Measurements from ENCODE around the gene NFIB. TPM values are rescaled to one million over a fixed set of nuclear protein-coding genes. Genes with fewer than 3 reads are reported as not detected.

Gene NFIB
- total RNA-seq, 2 experiments from 2014 or later: 13.7 to 25.1 TPM

DNA sequence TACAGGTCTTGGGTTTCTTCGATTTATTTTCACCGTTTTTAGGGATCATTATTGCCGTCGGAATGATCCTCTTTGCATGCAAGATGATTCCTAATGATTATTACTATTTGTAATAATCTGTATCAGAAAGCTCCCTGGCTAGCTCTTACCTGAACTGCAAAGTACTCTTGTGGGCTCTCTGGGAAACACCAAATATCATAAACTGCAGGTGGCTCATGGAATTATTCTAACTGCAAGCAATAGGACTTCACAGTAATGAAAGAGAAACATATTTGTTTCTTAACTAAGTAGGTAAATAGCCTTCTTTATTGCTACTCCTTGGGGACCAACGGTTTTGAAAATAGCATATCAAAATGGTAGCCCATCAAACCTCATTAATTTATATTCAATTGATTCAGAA, 219.4 kb downstream of the NFIB start:
- no peak for DNase-seq (ENCODE audit: low spot score)
- no TSS peak for BruUV-seq (replicated peaks)
- POLR2A ChIA-PET: no interaction called here
- Histone ChIP-seq H3K4me2 (ENCODE audit: low read length) (no peak overlapping the region), H3K27ac (ENCODE audit: low read depth, low read length, poor library complexity, severe bottlenecking) (no peak overlapping the region), H3K4me3 (ENCODE audit: low read depth, low read length, poor library complexity, severe bottlenecking) (no peak overlapping the region), H3K36me3 (ENCODE audit: insufficient read depth, low read length) (no peaks in the 10 kb centered on the region), H3K9me3 (ENCODE audit: low read length) (no peaks in the 10 kb centered on the region), H3K9me2 (ENCODE audit: insufficient read depth, low read length) (peaks cover 4% of the 10 kb centered on the region; the same call in 1 of the 2 replicates), H2AFZ (ENCODE audit: low read length) (no peak overlapping the region), H4K20me1 (ENCODE audit: insufficient read depth, low read length) (no peaks in the 10 kb centered on the region), H3K4me1 (ENCODE audit: insufficient read depth, low read length, poor library complexity, severe bottlenecking) (no peaks in the 10 kb centered on the region), H3K79me2 (ENCODE audit: insufficient read depth, low read depth, low read length) (no peaks in the 10 kb centered on the region)
- TF ChIP-seq, protein P1, sequence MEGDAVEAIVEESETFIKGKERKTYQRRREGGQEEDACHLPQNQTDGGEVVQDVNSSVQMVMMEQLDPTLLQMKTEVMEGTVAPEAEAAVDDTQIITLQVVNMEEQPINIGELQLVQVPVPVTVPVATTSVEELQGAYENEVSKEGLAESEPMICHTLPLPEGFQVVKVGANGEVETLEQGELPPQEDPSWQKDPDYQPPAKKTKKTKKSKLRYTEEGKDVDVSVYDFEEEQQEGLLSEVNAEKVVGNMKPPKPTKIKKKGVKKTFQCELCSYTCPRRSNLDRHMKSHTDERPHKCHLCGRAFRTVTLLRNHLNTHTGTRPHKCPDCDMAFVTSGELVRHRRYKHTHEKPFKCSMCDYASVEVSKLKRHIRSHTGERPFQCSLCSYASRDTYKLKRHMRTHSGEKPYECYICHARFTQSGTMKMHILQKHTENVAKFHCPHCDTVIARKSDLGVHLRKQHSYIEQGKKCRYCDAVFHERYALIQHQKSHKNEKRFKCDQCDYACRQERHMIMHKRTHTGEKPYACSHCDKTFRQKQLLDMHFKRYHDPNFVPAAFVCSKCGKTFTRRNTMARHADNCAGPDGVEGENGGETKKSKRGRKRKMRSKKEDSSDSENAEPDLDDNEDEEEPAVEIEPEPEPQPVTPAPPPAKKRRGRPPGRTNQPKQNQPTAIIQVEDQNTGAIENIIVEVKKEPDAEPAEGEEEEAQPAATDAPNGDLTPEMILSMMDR (conservative IDR thresholded peaks at IDR 0.05; ENCODE audit: low read length): no peak
- TF ChIP-seq EZH2phosphoT487 (IDR thresholded peaks at IDR 0.05; ENCODE audit: borderline replicate concordance, low read depth, low read length): no peak
- intact Hi-C loops (cut with micrococcal nuclease; ENCODE audit: unreplicated experiment): no loop called here
- CTCF ChIA-PET (ENCODE audit: unreplicated experiment): no interaction called here

DNA sequence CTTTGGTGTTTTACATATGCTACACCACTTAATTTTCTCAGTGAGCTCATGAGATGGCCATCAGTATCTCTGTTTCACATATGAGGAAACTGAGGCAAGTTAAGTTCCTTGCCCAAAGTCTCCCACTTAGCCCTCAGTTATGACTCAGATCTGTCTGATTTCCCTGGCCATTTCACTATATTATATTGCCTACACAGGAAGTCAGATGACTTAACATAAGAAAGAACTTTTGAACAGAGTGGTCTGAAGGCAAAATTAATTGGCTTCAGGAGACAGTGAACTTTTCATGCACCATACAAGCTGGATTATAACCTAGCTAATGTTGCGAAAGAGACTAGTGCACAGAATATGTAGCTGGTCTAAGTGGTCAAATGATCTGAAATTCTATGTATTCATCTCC, 221.6 kb downstream of the NFIB start:
- no peak for DNase-seq (ENCODE audit: low spot score)
- no TSS peak for BruUV-seq (replicated peaks)
- Histone ChIP-seq H3K4me3 (ENCODE audit: low read depth, low read length, poor library complexity, severe bottlenecking) (no peak overlapping the region), H3K79me2 (ENCODE audit: insufficient read depth, low read depth, low read length) (no peaks in the 10 kb centered on the region), H3K36me3 (ENCODE audit: insufficient read depth, low read length) (no peaks in the 10 kb centered on the region), H3K4me2 (ENCODE audit: low read length) (no peak overlapping the region), H4K20me1 (ENCODE audit: insufficient read depth, low read length) (no peaks in the 10 kb centered on the region), H3K9me3 (ENCODE audit: low read length) (no peaks in the 10 kb centered on the region), H2AFZ (ENCODE audit: low read length) (no peak overlapping the region), H3K27ac (ENCODE audit: low read depth, low read length, poor library complexity, severe bottlenecking) (no peak overlapping the region), H3K4me1 (ENCODE audit: insufficient read depth, low read length, poor library complexity, severe bottlenecking) (no peaks in the 10 kb centered on the region), H3K9me2 (ENCODE audit: insufficient read depth, low read length) (peaks cover 4% of the 10 kb centered on the region; the same call in 1 of the 2 replicates)
- ChIA-PET CTCF (ENCODE audit: unreplicated experiment) (no interaction called here), POLR2A (interaction anchor here (0.5 to 1.4 kb wide), 2 partner anchors 22 to 27 kb away, joined by 3 to 5 read pairs; no protein-coding TSS in a partner anchor)
- intact Hi-C loops (cut with micrococcal nuclease; ENCODE audit: unreplicated experiment): no loop called here
- TF ChIP-seq, protein P1 (conservative IDR thresholded peaks at IDR 0.05; ENCODE audit: low read length): no peak
- no peak for TF ChIP-seq EZH2phosphoT487 (IDR thresholded peaks at IDR 0.05; ENCODE audit: borderline replicate concordance, low read depth, low read length)

DNA sequence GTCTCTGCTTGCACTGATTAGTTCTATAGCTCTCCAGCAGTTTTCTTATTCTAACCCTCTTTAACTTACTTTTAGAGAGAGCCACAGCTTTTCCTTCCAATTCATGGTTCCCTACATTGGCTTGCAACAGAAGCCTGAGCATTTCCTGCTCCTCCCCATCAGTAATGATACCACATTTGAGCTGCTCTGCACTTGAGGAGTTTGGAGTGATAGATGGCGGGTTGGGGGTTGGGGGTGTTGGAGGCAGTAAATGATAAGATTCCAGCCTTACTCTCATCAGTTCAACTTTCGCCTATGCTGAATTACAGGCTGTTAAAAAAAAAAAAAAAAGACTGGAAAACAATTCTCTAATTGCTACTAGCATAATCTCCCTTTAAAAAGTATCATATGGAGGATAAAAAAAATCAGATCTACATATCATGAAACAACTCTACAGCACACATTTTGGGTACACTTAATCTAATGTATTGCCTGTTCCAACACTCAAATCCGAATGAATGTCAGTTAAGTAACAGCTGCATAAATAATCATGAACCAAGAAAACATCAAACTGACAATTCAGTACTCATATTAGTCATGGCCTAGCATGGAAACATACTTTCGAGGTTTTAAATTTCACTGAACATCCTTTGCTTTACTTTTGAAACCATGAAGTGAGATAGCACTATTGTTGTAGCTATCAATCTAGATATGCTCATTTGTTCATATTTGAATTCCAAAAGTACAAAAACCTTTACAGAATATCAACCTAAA, 224.7 kb downstream of the NFIB start:
- no peaks in the 10 kb centered on the region for H3K9me3 ChIP-seq (ENCODE audit: low read length)
- no peak for TF ChIP-seq EZH2phosphoT487 (IDR thresholded peaks at IDR 0.05; ENCODE audit: borderline replicate concordance, low read depth, low read length)
- TF ChIP-seq, protein P1 (conservative IDR thresholded peaks at IDR 0.05; ENCODE audit: low read length): no peak
- no peak overlapping the region for H2AFZ ChIP-seq (ENCODE audit: low read length)
- H3K4me3 ChIP-seq (ENCODE audit: low read depth, low read length, poor library complexity, severe bottlenecking): no peak overlapping the region
- POLR2A ChIA-PET: interaction anchor here (0.5 to 0.7 kb wide), 3 partner anchors 42 to 559 kb away, joined by 3 read pairs; no protein-coding TSS in a partner anchor
- H3K36me3 ChIP-seq (ENCODE audit: insufficient read depth, low read length): no peaks in the 10 kb centered on the region
- BruUV-seq (replicated peaks): no TSS peak
- H3K4me2 ChIP-seq (ENCODE audit: low read length): no peak overlapping the region
- intact Hi-C loops (cut with micrococcal nuclease; ENCODE audit: unreplicated experiment): no loop called here
- CTCF ChIA-PET (ENCODE audit: unreplicated experiment): no interaction called here
- DNase-seq (ENCODE audit: low spot score): no peak
- peaks cover 4% of the 10 kb centered on the region; the same call in 1 of the 2 replicates for H3K9me2 ChIP-seq (ENCODE audit: insufficient read depth, low read length)
- no peaks in the 10 kb centered on the region for H3K4me1 ChIP-seq (ENCODE audit: insufficient read depth, low read length, poor library complexity, severe bottlenecking)
- no peak overlapping the region for H3K27ac ChIP-seq (ENCODE audit: low read depth, low read length, poor library complexity, severe bottlenecking)
- H4K20me1 ChIP-seq (ENCODE audit: insufficient read depth, low read length): no peaks in the 10 kb centered on the region
- H3K79me2 ChIP-seq (ENCODE audit: insufficient read depth, low read depth, low read length): no peaks in the 10 kb centered on the region
